PC-9 (cell line): ENCODE results near the gene METRN. TPM values are rescaled to one million over a fixed set of nuclear protein-coding genes. Genes with fewer than 3 reads are reported as not detected.

Experiments
- BruUV-seq: library from RNA; stranded (reverse); fragments of 400-500 nt; replicated peaks from 2 replicates; lab custom pipeline; 2021; lab: Mats Ljungman, UMichigan
- CTCF ChIA-PET: fragments of 300-600 bp; sonication (Branson Sonifier 250); formaldehyde crosslinking; loops from one replicate; lab custom pipeline; 2022; ENCODE audit warnings: antibody characterized with exemption; lab: Charles Lee
- POLR2A ChIA-PET: fragments of 300-600 bp; sonication (Branson Sonifier 250); formaldehyde crosslinking; loops from one replicate; lab custom pipeline; 2022; ENCODE audit warnings: antibody characterized with exemption; ENCODE audit not compliant: unreplicated experiment; lab: Charles Lee
- DNase-seq, 2 experiments: peaks; one replicate each; pipeline versions ENCODE4 v3.0.0 to v3.0.0-alpha.2; 2015 to 2022; ENCODE audit warnings: mixed read lengths in 1 of 2
- H2AFZ ChIP-seq: fragments of 200-600 bp; sonication (generic); 2 replicates; pipeline ENCODE4 v1.8.1; 2017; ENCODE audit warnings: antibody characterized with exemption
- H3F3A ChIP-seq: fragments of 200-600 bp; sonication (generic); 2 replicates; pipeline ENCODE4 v1.8.1; 2017; ENCODE audit warnings: antibody characterized with exemption, mild to moderate bottlenecking, low read depth; ENCODE audit not compliant: insufficient read depth
- H3K27ac ChIP-seq: fragments of 200-600 bp; sonication (generic); 2 replicates; pipeline ENCODE4 v1.6.1; 2016; ENCODE audit warnings: mixed run types
- H3K27me3 ChIP-seq: fragments of 200-600 bp; sonication (generic); 2 replicates; pipeline ENCODE4 v1.6.1; 2016; ENCODE audit warnings: low read depth, mixed run types; ENCODE audit not compliant: insufficient read depth
- H3K36me3 ChIP-seq: fragments of 200-600 bp; sonication (generic); 2 replicates; pipeline ENCODE4 v1.6.1; 2016; ENCODE audit warnings: low read depth, mixed run types
- H3K4me1 ChIP-seq: fragments of 200-600 bp; sonication (generic); replicated peaks from 2 replicates; pipeline ENCODE4 v1.6.1; 2016; ENCODE audit warnings: mixed run types; ENCODE audit not compliant: insufficient read depth
- H3K4me2 ChIP-seq: fragments of 200-600 bp; sonication (generic); 2 replicates; pipeline ENCODE4 v1.6.1; 2017; ENCODE audit warnings: mixed run types
- H3K4me3 ChIP-seq: fragments of 200-600 bp; sonication (generic); 2 replicates; pipeline ENCODE4 v1.6.1; 2016; ENCODE audit warnings: mixed run types
- H3K79me2 ChIP-seq: fragments of 200-600 bp; sonication (generic); 2 replicates; pipeline ENCODE4 v1.6.1; 2017; ENCODE audit warnings: low read depth, mixed run types
- H3K9me2 ChIP-seq: fragments of 200-600 bp; sonication (generic); 2 replicates; pipeline ENCODE4 v1.8.1; 2017; ENCODE audit warnings: mild to moderate bottlenecking; ENCODE audit not compliant: insufficient read depth
- H3K9me3 ChIP-seq: fragments of 200-600 bp; sonication (generic); 2 replicates; pipeline ENCODE4 v1.8.1; 2016; ENCODE audit warnings: low read depth; ENCODE audit not compliant: insufficient read depth
- H4K20me1 ChIP-seq: fragments of 200-600 bp; sonication (generic); 2 replicates; pipeline ENCODE4 v1.8.1; 2017; ENCODE audit not compliant: insufficient read depth
- EZH2 ChIP-seq: fragments of 200-600 bp; sonication (generic); IDR thresholded peaks from 2 replicates; pipeline ENCODE4 v1.8.0; 2017; ENCODE audit warnings: antibody characterized with exemption, low read depth
- intact Hi-C: fragments of 100-400 bp; cut with micrococcal nuclease; formaldehyde crosslinking; loops from one replicate; pipeline ENCODE4 v1.10.0; 2022; ENCODE audit not compliant: unreplicated experiment
- total RNA-seq: library from RNA; stranded (reverse); gene quantifications from 2 replicates; pipeline ENCODE4 v1.2.3, GENCODE V29; 2021
- TF ChIP-seq, protein P1 (sequence below): fragments of 200-600 bp; sonication (generic); conservative IDR thresholded peaks from 2 replicates; pipeline ENCODE4 v1.6.1; 2017; ENCODE audit warnings: mixed run types, antibody characterized with exemption, mild to moderate bottlenecking, moderate library complexity

METRN gene
- total RNA-seq, 1 experiment from 2014 or later, result 77.5 TPM

DNA sequence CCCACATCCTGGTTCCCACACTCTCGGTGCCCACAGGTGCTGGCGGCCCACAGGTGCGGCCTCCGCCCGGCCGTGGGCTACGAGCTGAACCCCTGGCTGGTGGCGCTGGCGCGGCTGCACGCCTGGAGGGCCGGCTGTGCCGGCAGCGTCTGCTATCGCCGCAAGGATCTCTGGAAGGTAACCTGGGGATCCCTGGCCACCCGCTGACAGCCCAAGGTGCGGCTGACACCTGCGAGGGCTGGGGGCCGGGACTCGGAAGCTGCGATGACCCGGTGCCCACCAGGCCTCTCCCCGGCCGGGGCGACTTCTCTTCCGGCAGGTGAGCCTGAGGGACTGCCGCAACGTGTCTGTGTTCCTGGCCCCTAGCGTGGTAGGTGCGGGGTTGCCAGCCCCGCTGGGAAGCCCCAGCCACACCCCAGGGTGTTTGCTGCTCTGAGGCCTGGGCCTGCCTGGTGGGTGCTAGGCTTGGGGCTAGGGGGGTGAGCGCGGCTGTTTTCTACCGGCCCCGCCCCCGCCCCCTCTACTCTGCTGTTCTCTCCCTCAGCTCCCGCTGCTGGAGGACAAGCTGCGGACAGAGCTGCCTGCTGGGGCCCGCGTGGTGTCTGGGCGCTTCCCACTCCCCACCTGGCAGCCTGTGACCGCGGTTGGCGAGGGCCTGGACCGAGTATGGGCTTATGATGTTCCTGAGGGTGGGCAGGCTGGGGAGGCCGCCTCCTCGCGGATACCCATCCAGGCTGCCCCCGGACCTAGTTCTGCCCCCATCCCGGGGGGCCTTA is 7.0 kb downstream of the METRN start:
- Histone ChIP-seq H3K9me3 (no peaks in the 10 kb centered on the region), H3K27ac (no peak overlapping the region), H3K4me2 (peak overlapping the region; percentile 94), H3K79me2 (peaks cover 4% of the 10 kb centered on the region; the same call in 1 of the 2 replicates), H3F3A (peaks cover 42% of the 10 kb centered on the region), H3K36me3 (no peaks in the 10 kb centered on the region), H2AFZ (no peak overlapping the region), H3K4me1 (peaks cover 25% of the 10 kb centered on the region), H3K4me3 (peak overlapping the region; percentile 98; the same call in 1 of the 2 replicates), H4K20me1 (peaks cover 10% of the 10 kb centered on the region; the same call in 1 of the 2 replicates), H3K27me3 (no peaks in the 10 kb centered on the region), H3K9me2 (no peaks in the 10 kb centered on the region)
- no peak for DNase-seq
- TF ChIP-seq, protein P1, sequence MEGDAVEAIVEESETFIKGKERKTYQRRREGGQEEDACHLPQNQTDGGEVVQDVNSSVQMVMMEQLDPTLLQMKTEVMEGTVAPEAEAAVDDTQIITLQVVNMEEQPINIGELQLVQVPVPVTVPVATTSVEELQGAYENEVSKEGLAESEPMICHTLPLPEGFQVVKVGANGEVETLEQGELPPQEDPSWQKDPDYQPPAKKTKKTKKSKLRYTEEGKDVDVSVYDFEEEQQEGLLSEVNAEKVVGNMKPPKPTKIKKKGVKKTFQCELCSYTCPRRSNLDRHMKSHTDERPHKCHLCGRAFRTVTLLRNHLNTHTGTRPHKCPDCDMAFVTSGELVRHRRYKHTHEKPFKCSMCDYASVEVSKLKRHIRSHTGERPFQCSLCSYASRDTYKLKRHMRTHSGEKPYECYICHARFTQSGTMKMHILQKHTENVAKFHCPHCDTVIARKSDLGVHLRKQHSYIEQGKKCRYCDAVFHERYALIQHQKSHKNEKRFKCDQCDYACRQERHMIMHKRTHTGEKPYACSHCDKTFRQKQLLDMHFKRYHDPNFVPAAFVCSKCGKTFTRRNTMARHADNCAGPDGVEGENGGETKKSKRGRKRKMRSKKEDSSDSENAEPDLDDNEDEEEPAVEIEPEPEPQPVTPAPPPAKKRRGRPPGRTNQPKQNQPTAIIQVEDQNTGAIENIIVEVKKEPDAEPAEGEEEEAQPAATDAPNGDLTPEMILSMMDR, result no peak
- no peak for TF ChIP-seq EZH2
- POLR2A ChIA-PET, result interaction anchor here (0.6 to 1.0 kb wide), 4 partner anchors 39 to 66 kb away, joined by 3 to 6 read pairs (median 3); partner anchors contain the start of genes CHTF18 and RPUSD1
- CTCF ChIA-PET, result interaction anchor here (0.5 to 0.6 kb wide), 2 partner anchors 235 to 332 kb away, joined by 3 to 7 read pairs; no protein-coding TSS in a partner anchor
- BruUV-seq, result no TSS peak
- intact Hi-C loops, result loop anchor here (2.0 kb wide), 1 partner anchor 63 kb away; no protein-coding TSS in a partner anchor

DNA sequence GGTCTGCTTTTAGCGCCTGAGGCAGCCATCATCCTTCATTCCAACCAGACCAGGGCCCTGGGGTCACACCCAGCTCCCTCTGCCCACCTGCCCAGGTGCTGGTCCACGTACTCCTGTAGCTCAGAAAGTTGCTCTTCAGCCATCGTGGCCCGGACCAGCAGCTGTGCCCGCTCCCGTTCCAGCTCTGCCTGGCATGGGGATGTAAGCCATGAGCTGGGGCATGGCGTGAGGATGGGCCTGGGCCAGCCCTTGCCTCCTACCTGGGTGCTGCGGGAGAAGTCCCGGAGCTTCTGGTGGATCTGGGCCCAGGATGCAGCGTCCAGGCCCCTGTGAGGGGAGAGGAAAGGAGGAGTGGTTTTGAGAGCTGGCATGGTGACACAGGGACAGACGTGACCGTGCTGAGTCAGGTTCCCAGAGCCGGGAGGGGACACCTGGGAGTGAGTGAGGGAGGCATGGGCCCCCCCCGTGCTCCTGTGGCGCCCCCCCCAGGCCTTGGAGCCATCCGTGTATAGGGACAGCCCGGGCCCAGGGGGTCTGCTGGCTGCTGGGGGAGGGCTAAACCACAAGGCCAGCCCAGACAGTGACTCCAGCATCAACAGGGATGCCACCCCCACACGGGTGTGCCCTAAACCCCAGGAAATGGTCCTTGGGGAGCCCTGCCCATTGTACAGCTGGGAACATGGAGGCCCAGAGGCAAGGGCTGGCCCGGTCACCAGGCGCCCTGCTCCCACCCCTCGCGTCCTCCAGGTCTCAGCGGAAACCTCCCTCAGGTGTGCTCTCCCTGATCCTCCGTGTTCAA is 8.1 kb downstream of the METRN start:
- POLR2A ChIA-PET, result interaction anchor here (0.7 kb wide), 1 partner anchor 60 kb away, joined by 3 read pairs; no protein-coding TSS in a partner anchor
- H3K36me3 ChIP-seq, result no peaks in the 10 kb centered on the region

More for the DNA sequence above, 8.1 kb downstream of the METRN start:
- TF ChIP-seq, protein P1, result no peak
- TF ChIP-seq EZH2, result no peak
- H3K4me2 ChIP-seq, result no peak overlapping the region
- peaks cover 4% of the 10 kb centered on the region; the same call in 1 of the 2 replicates for H3K79me2 ChIP-seq
- H3K4me1 ChIP-seq, result peaks cover 25% of the 10 kb centered on the region
- H3K9me2 ChIP-seq, result no peaks in the 10 kb centered on the region
- CTCF ChIA-PET, result no interaction called here
- peaks cover 10% of the 10 kb centered on the region; the same call in 1 of the 2 replicates for H4K20me1 ChIP-seq
- no peak overlapping the region for H3K4me3 ChIP-seq
- BruUV-seq, result TSS peak; percentile 29
- H3F3A ChIP-seq, result peaks cover 42% of the 10 kb centered on the region
- intact Hi-C loops, result no loop called here
- no peak overlapping the region for H3K27ac ChIP-seq
- no peaks in the 10 kb centered on the region for H3K9me3 ChIP-seq
- no peak overlapping the region for H2AFZ ChIP-seq
- no peak for DNase-seq
- no peaks in the 10 kb centered on the region for H3K27me3 ChIP-seq
